ENCODE measurements around the gene RPS10. TPM values are rescaled to one million over a fixed set of nuclear protein-coding genes. Genes with fewer than 3 reads are reported as not detected.

Gene RPS10
- total and polyA plus RNA-seq, 2 of the 8 experiments (the other 6 are each of a cell fraction or from before 2014, with no cell fraction given), result 2,408 to 11,142 TPM

GRCh38 chr6:34374508-34374907, 51.4 kb downstream of the RPS10 start (continued):
- TF ChIP-seq CHD7 (IDR thresholded peaks at IDR 0.05; ENCODE audit: insufficient replicate concordance, low read length), result no peak
- no peak for TF ChIP-seq EP300 (IDR thresholded peaks at IDR 0.05; ENCODE audit: borderline replicate concordance in 1 of 2, low read depth in 2 of 2, low read length in 2 of 2)
- TF ChIP-seq ATF3 (IDR thresholded peaks at IDR 0.05; ENCODE audit: insufficient read depth, low read depth, low read length), result no peak
- no peak for TF ChIP-seq SP1 (IDR thresholded peaks at IDR 0.05; ENCODE audit: low read depth, low read length)
- no peak for TF ChIP-seq BCL11A (IDR thresholded peaks at IDR 0.05; ENCODE audit: low read depth in 2 of 2, low read length in 2 of 2)
- no peak for TF ChIP-seq CTCF (IDR thresholded peaks at IDR 0.05; ENCODE audit: control extremely low read depth in 1 of 3, insufficient read depth in 1 of 3, low read depth in 1 of 3, low read length in 3 of 3)
- TF ChIP-seq POLR2AphosphoS5 (IDR thresholded peaks at IDR 0.05; ENCODE audit: low read depth, low read length), result no peak
- no peak for TF ChIP-seq GABPA (IDR thresholded peaks at IDR 0.05; ENCODE audit: borderline replicate concordance, insufficient read depth, low read length)
- no peak for TF ChIP-seq CREB1 (IDR thresholded peaks at IDR 0.05)
